ENCODE measurements around the gene RARRES2. TPM values are rescaled to one million over a fixed set of nuclear protein-coding genes. Genes with fewer than 3 reads are reported as not detected.

Gene RARRES2
- total and polyA plus RNA-seq, 8 donors: 133 to 233 (median 172) TPM

DNA sequence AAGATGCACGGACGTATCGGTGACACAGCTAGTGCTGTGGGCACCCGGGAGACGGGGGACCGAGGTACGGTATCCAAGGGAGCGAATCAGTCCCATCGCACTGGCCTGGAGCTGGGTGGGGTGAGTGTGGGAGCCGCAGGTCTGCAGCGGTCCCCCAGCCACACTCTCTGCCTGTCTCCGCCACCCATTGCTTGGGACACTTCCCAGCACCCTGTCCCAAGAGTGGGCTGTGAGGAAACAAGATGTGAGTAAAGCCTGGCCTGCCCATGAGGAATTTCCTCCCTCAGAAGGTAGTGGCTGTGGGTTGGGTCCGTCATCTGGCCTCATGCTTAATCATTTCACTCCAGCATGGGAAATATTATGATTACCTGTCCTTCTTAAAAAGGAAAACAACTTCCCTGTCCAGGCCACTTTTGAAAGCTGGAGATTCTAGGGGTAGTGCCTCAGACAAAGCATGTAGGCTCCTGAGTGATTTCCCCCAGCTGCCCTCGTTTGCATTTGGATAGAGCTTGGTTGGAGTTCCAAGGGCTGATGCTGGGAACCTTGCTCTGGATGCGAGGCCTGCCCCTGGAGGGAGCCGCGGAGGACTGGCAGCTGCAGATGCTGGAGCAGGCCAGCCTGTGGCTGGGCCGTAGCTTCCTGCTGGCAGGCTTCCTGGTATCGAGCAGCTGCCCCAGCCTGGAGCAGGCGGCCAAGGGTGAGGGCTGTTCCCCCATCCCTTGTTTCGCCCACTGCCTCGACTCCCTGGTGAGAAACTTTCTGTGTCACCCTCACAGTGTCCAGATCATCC is 11.9 kb downstream of the RARRES2 start:
- DNase-seq (no peak), ATAC-seq (no peak)
- H3K9me3 ChIP-seq: no peaks in the 10 kb centered on the region
- H3K4me3 ChIP-seq: no peak overlapping the region
- no peak for TF ChIP-seq CTCF (IDR thresholded peaks at IDR 0.05)
- intact Hi-C loops (cut with DNase I): no loop called here
- peaks cover 0 to 55% of the 10 kb centered on the region in 2 donors for H3K36me3 ChIP-seq
- H3K4me1 ChIP-seq: peaks cover 11 to 13% of the 10 kb centered on the region in 2 donors
- H3K27me3 ChIP-seq: no peaks in the 10 kb centered on the region
- no peak overlapping the region for H3K27ac ChIP-seq

DNA sequence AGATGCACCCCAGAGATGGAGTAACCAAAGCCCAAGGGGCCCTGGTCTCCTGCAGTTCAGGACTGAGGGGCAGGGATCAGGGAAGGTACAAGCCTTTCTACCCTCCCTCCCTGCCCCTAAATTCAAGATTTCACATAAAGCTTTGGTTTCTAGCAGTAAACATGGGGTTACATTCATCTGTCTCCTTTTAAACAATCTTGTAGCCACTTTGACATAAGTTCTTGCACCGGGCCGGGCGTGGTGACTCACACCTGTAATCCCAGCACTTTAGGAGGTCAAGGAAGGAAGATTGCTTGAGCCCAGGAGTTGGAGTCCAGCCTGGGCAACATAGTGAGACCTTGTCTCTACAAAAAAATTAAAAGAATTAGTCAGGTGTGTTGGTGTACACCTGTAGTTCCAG is 14.1 kb downstream of the RARRES2 start:
- H3K9me3 ChIP-seq: no peaks in the 10 kb centered on the region
- H3K27ac ChIP-seq: no peak overlapping the region
- intact Hi-C loops (cut with DNase I): no loop called here
- no peak for TF ChIP-seq CTCF (IDR thresholded peaks at IDR 0.05)
- H3K4me1 ChIP-seq: peaks cover 21 to 28% of the 10 kb centered on the region in 2 donors
- H3K36me3 ChIP-seq: peaks cover 0 to 46% of the 10 kb centered on the region in 2 donors
- H3K27me3 ChIP-seq: peaks cover 0 to 13% of the 10 kb centered on the region in 2 donors
- no peak overlapping the region for H3K4me3 ChIP-seq
- ATAC-seq: no peak
- DNase-seq: no peak

- peaks cover 0 to 14% of the 10 kb centered on the region in 2 donors for H3K27me3 ChIP-seq
- H3K9me3 ChIP-seq: no peaks in the 10 kb centered on the region
- H3K27ac ChIP-seq: no peak overlapping the region
- TF ChIP-seq CTCF (IDR thresholded peaks at IDR 0.05): no peak
- DNase-seq (no peak), ATAC-seq (no peak)
- H3K4me3 ChIP-seq: no peak overlapping the region
- intact Hi-C loops (cut with DNase I): no loop called here
- H3K36me3 ChIP-seq: peaks cover 0 to 46% of the 10 kb centered on the region in 2 donors
- peaks cover 26 to 31% of the 10 kb centered on the region in 2 donors for H3K4me1 ChIP-seq
Measured at GRCh38 chr7:150326657-150327268, 14.7 kb downstream of the RARRES2 start.

DNA sequence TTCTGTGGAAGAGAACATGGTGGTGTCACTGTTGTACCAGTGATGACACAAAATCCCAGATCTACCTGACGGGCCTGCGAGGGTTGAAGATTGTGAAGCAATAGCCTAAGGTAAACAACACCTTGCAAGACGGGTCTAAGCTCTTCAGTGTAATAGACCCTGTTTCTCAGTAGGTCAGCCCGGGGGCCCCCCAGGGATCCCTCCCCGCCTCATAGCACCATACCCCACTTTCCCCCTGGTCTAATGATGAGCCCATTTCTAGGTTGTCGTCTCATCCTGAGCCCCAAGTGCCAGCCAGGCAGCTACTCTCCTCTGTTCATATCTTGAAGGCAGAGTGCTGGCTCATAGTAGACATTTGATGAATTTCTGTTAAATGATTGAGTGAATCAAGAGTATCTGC is 15.5 kb downstream of the RARRES2 start:
- Histone ChIP-seq H3K9me3 (no peaks in the 10 kb centered on the region), H3K27me3 (peaks cover 0 to 14% of the 10 kb centered on the region in 2 donors), H3K36me3 (peaks cover 0 to 40% of the 10 kb centered on the region in 2 donors), H3K27ac (peak overlapping the region in 1 of 2 donors; percentile 95), H3K4me1 (peaks cover 27 to 37% of the 10 kb centered on the region in 2 donors), H3K4me3 (no peak overlapping the region)
- ATAC-seq (no peak), DNase-seq (no peak)
- TF ChIP-seq CTCF (IDR thresholded peaks at IDR 0.05): no peak
- intact Hi-C loops (cut with DNase I): no loop called here

- ATAC-seq: peak; percentile 4
- DNase-seq: peak; percentile 63 to 86 (median 77)
Measured at GRCh38 chr7:150325110-150325611, 16.3 kb downstream of the RARRES2 start.

More at GRCh38 chr7:150325110-150325611, 16.3 kb downstream of the RARRES2 start:
- Histone ChIP-seq H3K9me3 (no peaks in the 10 kb centered on the region), H3K27ac (peak overlapping the region; percentile 94 to 95), H3K36me3 (peaks cover 0 to 33% of the 10 kb centered on the region in 2 donors), H3K4me1 (peaks cover 27 to 43% of the 10 kb centered on the region in 2 donors), H3K4me3 (peak overlapping the region in 1 of 2 donors; percentile 57), H3K27me3 (peaks cover 0 to 14% of the 10 kb centered on the region in 2 donors)
- no peak for TF ChIP-seq CTCF (IDR thresholded peaks at IDR 0.05)
- intact Hi-C loops (cut with DNase I): no loop called here
